ENCODE results near the gene CLDN9.

GRCh38 chr16:3022684-3023414 is 10.1 kb downstream of the CLDN9 start:
- TF ChIP-seq CTCF (IDR thresholded peaks at IDR 0.05 in 8 of 11, conservative IDR thresholded peaks at IDR 0.05 in 3 of 11) (no peak), POLR2A (IDR thresholded peaks at IDR 0.05) (no peak), POLR2AphosphoS5 (IDR thresholded peaks at IDR 0.05) (no peak)

Data from spleen (tissue), 7 donors.